Hindlimb muscle (tissue), 1 donor: ENCODE results near the gene ASPHD1. TPM values are rescaled to one million over a fixed set of nuclear protein-coding genes. Genes with fewer than 3 reads are reported as not detected.
"Not testable (repeated sequence)": the region's sequence is repeated elsewhere in the genome, so short reads cannot be mapped to it uniquely, and the experiment has no call there.

Experiments used
- DNase-seq: peaks from one replicate; pipeline ENCODE4 v3.0.0-alpha.2; 2013
- polyA plus RNA-seq: library from polyadenylated mRNA; unstranded; fragments of 120-200 nt; gene quantifications from one replicate; pipeline ENCODE4 v1.2.1, GENCODE V29; 2013; ENCODE audit not compliant: insufficient read length

ASPHD1 gene
- polyA plus RNA-seq, 1 donor: 1.0 TPM

- not testable (repeated sequence) for DNase-seq
Measured at GRCh38 chr16:29909851-29910250, 9.6 kb downstream of the ASPHD1 start.

- no peak for DNase-seq
Measured at GRCh38 chr16:29910819-29911675, 10.8 kb downstream of the ASPHD1 start.

DNA sequence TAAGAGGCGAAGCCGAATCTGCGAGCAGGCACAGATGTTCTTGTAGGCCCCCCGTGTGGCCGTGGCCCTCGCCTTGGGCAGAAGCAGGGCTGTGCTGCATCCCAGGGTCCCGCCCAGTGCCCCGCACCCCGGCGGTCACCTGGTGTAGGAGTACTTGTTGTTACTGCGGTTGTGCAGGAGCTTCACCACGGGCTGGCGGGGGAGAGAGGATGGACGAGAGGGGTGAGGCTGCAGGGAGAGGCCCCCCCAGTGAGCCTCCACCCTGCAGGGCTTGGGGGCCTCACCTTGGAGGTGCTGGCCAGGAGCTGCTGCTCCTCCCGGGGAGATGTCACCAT is 11.4 kb downstream of the ASPHD1 start:
- no peak for DNase-seq

DNA sequence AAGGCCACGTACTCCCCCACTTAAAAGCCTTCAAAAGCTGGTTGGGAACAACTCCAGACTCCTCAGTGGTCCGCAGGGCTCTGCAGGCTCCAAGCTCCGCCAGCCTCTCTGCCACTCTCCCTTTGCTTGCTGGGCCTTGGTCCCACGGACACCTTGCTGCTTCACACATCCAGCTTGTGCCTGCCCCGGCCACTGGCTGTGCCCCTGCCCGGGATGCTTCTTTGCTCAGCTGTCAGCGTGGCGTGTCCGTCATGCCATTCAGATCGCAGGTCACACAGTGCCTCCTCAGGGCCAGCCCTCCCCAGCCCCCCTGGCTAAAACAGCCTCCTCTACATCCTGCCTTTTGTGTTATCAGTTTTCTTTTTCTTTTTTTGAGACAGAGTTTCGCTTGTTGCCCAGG is 11.8 kb downstream of the ASPHD1 start:
- DNase-seq: no peak

GRCh38 chr16:29913514-29913913 is 13.2 kb downstream of the ASPHD1 start:
- DNase-seq: no peak

DNA sequence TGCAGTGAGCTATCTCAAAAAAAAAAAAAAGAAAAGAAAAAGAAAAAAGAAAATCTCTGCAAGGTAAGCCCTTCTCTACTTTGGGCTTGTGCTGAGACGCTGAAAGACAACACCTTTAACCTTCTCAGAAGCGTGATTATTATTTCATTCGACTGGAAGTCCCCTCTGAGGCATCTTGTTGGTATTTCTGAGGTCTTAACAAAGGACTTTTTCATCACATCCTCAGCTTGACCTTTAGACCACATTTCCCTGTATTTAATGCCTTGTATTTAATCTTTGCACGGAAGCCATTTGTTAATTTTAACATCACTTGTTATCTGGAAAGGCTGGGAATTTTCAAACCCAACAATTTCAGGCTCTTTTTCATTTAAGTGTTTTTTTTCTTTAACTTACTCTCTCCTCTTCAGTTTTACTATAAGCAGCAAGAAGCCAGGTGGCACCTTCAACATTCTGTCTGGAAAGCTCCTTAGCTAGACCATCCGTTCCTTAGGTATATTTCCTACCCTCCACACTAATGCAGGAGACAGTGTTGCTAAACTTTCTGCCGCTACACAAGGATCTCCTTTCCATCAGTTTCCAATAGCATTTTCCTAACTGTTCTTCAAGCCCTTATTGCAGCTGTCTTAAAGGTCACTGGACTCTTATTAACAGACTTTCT is 15.4 kb downstream of the ASPHD1 start:
- DNase-seq: no peak

GRCh38 chr16:29916979-29917378 is 16.7 kb downstream of the ASPHD1 start:
- DNase-seq: no peak

DNA sequence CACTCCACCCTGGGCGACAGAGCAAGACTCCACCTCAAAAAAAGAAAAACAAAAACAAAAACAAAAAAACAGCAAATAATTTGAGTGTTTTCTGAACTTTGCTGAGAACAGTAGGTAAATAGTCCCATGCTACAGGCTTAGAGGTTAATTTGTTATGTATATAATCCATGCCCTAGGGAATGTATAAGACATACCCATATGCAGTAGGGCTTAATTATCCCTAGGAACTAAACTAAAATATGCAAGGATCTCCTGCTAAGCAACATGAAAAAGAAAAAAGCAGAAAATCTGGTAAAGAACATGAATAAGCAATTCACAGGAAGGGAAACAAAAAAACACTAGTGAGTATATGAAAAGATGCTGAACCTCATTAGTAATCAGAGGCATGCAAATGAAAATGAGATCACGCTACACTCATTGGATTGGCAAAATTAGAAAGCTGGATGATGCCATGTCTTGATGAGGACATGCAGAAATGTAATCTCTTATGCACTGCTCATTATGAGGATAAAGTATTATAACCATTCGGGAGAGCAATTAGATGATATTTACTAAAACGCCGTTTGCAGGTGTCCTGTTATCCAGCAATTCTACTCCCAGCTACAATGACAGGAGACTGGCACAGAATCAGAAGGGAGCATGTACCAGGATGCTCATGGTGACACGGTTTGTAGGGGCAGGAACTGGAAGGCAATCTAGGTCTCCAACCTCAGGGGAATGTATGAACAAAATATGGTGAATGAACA is 20.2 kb downstream of the ASPHD1 start:
- DNase-seq: no peak

GRCh38 chr16:29921034-29921385 is 20.7 kb downstream of the ASPHD1 start:
- no peak for DNase-seq

DNA sequence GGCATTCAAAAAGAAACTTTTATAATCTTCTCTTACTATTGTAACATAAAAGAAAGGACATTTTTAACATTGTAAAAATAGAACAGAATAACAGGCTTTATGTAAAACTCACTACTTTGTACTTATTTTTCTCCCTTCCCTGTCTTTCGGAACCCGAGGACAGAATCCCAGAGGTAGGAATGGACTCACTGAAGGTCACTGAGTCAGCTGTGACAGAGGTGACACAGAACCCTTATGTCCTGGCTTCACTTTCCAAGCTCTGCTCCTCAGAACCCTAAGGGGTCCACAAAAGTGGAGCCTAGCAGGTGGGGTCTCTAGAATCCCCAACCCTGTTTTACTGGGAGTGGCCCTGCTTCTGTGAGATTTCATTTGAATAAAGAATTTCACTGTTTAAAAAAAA is 22.0 kb downstream of the ASPHD1 start:
- DNase-seq: no peak

GRCh38 chr16:29922986-29923501 is 22.8 kb downstream of the ASPHD1 start:
- DNase-seq: no peak

- DNase-seq: peak; percentile 15
Measured at GRCh38 chr16:29925105-29925756, 24.9 kb downstream of the ASPHD1 start.

GRCh38 chr16:29925781-29926710 is 25.8 kb downstream of the ASPHD1 start, which contains the start of gene KCTD13:
Gene KCTD13 (minus strand): TSS chr16:29926226. CDS start chr16:29926033, 193 bp downstream.
- DNase-seq: peak; percentile 87

DNA sequence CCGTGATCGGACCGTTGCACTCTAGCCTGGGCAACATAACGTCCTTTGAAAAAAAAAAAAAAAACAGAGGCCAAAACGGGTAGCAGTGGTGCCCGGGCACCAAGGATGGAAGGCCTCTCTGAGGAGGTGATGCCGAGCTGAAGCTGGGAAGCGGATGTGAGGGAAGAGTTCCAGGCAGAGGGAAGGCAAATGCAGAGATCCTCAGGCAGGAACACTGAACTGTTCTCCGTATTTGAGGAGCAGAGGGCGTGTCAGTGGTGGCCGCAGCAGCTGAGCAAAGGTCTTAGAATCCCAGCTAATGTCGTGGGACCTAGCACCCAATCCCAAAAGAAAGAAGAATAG is 26.4 kb downstream of the ASPHD1 start:
- peak; percentile 54 for DNase-seq

GRCh38 chr16:29927070-29927905 is 27.0 kb downstream of the ASPHD1 start:
- DNase-seq: no peak

GRCh38 chr16:29931750-29932149 is 31.5 kb downstream of the ASPHD1 start:
- not testable (repeated sequence) for DNase-seq

DNA sequence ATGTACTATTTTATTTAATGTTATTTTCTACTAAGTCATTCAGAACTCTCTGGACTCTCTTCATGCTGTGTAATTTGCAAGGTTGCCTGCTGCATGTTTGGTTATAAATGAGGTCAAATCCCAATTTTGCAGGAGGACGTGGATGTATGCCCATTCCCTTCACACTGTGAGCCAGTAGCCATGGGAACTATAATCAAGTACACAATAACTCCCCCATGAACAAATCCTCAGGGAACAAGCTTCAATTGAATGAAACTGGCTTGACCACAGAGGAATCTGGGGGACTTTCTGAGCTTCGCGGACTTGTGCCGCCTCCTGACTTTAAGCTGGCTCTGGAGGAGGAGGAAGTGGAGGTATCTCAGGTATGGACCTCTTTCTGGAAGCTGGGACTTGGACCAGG is 40.4 kb downstream of the ASPHD1 start:
- DNase-seq: no peak

- DNase-seq: peak; percentile 31
Measured at GRCh38 chr16:29943846-29944799, 43.8 kb downstream of the ASPHD1 start.

- DNase-seq: no peak
Measured at GRCh38 chr16:29947897-29948296, 47.6 kb downstream of the ASPHD1 start.
